Superior temporal gyrus (tissue), 1 donor: ENCODE data around the gene PYROXD2.
A peak's percentile ranks its signal among the peaks of the same experiment; 100 is the strongest.

Source experiments
- DNase-seq: peaks from one replicate; pipeline ENCODE4 v3.0.0-alpha.2; 2016; ENCODE audit errors: extremely low spot score

The PYROXD2 gene

DNA sequence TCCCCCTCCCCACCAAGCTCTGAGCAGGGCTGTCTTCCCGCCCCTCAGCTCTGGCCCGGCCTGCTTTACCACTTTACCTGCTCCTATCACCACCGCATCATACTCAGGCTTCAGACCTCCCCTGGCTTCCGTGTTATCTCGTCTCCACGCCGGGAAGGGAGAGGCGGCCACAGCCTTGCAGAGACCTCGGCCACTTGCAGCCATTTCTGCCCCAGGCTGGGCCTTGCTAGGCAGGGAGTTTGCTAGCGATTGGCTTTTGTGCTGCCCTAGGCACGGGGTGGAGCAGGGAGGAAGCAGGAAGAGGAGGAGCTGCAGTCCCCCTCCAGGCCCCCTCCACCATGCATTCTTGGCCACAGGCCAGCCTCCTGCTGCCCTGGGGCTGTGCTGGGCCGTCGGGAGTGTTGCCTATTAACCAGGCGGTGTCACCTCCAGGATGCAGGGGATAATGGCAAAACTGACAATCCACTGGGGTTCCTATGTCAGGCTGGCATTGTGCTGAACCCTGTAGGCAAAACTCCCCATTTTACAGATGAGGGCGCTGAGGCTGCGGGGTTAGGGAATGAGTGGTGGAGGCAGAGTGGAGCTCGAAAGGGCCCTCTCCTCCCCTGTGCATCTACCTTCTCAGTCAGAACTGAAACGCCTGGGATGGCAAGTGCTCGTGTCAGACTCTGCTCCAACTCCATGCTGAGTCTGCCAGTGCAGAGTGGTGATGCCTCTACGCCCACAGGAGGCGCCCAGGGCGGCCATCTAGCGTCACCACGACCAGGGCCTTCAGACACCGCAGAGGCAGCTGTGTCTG, at the start of gene PYROXD2:
Gene PYROXD2, minus strand, starts transcription at position 251 of the 799 bp plus-strand sequence. Its CDS starts 47 bp downstream, at position 204.
- peak; percentile 78 for DNase-seq

GRCh38 chr10:98463976-98464754, 49.2 kb upstream of the PYROXD2 start:
- DNase-seq, result no peak

GRCh38 chr10:98463016-98463415, 48.0 kb upstream of the PYROXD2 start:
- DNase-seq, result no peak

DNA sequence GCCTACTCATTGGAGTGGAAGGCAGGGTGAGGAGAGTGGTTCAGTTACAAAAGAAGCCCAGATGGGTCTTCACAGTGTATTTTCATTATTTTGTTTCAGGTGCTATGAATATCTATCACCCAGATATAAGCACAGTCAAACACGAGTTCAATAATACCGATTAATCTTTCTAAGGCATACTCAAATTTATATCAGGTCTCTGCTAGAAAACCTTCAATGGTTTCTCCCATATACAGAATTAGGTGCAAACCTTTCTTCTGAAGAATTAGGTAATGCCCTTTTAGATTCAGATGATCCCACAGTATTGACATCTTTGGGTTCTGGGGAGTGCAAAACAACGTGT, 46.5 kb upstream of the PYROXD2 start:
- no peak for DNase-seq

DNA sequence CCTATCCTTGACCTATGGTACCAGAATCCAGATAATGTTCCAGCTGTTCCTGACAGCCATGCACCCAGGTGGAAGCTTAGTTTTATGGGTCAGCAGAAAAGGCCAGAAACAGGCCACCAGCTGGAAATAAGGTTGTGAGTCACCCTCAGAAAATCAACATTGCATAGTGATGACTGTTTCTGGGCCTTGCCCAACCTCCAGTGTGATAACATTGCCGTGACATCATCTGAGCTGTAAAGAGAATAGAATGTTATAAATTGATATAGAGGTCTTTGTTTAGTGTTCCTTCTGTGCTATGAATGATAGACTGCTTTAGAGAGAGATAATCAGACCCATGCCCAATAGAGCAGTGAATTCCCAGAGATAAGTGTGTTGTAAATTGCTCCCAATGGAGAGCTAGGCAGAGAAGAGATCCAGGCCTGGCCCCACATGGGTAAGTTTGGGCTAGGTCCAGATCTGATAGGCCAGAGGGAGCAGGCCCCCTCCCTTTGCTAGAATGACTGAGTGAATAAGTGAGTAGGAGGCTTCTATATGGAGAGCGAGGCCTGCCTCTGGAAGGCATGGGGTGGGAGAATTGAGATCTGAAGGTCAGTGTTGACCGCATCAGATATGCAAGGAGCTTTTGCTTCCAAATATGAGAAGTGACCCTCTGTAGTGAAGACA, 46.0 kb upstream of the PYROXD2 start:
- DNase-seq, result no peak

DNA sequence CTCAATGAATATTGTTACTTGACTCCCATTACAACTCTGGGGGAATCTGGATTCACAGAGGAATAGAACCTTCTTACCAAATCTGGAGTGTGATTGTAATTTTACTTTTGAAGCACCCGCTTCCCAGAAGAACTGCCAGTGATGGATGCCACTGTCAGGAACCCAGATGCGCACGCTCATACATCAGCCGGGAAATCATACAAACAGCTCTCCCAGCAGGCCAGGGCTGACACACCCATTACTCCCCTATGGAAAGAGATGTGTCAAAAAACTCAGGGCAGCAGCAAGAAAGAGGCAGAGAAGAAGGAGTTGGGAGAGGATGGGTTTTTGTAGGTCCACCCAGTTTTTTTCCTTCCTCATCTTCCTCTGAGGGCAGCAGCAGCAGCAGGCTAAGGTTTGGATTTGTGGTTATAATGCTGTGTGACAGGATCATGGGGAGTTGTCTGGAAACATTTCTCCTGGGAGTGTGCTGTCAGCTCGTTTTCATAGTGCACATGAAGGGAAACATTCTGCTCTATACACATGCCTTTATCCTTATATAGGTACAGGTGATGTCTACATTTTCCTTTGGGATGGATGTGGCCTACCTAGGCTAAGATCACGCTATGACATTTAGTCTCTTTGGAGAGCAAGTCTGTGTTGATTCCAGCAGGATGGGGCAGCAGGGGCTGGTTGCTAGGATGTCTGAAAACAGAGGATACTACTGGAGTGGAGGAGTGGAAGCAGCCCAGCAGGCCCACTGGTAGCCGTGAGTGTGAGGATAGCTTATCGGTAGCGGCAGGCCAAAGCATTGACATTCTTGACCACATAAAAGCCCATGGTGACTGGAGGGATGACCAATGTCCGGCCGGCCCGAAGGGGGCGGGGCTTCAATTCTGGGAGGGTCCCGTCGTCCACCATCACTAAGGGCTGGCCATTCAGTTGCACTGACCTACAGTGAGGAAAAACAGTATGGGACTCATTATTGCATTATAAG, 44.1 kb upstream of the PYROXD2 start:
- no peak for DNase-seq

GRCh38 chr10:98457721-98458120, 42.7 kb upstream of the PYROXD2 start:
- DNase-seq, result no peak

DNA sequence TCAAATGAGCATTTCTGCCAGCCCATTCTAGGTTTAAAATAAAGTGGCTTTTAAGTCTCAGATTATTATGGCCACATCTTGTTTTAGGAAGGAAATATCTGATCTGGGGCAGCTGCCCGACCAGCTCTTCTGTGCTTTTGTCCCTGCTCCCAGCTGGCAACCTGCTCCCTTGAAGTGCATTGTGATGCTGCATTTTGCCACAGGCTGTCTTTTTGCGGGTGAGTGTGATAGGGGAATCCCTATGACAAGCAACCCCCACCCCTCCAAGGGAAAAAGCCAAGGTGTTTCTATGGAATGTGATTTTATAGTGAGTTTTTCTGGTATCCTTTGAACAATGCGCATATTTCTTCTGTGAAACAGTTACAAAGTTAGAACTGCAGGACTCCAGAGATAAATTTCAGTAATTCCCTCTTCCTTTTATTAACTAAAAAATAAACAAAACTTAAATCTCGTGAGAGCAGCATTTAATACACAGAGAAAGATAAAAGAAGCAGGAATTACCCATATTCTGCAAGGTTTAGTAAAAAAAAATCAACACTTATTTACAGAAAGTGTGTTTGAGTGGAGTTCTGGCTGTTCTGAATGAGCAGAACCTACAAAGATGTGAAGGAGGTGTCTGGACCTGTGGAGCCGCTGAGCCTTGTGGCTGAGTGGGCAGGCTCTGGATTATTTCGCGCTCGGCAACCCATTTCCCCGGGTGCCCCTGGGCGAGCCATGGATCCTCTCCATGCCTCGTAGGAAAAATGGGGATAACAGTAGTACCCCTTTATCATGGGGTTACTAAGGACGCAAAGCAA, 41.9 kb upstream of the PYROXD2 start:
- no peak for DNase-seq

- DNase-seq, result no peak
Measured at GRCh38 chr10:98456043-98456570, 41.1 kb upstream of the PYROXD2 start.

DNA sequence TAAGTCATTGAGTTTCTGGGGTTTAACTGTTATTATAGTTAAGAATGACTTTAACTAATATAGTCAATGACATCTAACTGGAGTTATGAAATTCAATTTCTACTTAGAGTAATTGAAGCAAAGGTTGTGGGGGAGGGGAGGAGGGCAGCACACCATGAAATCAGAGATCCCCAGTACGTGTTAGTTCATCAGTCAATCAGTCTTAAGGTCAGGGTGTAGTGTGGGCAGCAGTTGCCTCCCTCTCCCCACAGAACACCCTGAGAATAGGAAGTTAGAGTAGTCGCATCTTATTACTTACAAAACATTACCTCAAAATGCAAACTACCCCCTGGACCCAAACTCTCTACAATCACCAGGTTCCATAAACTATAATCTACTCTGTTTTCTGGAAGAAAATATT, 38.7 kb upstream of the PYROXD2 start:
- no peak for DNase-seq

DNA sequence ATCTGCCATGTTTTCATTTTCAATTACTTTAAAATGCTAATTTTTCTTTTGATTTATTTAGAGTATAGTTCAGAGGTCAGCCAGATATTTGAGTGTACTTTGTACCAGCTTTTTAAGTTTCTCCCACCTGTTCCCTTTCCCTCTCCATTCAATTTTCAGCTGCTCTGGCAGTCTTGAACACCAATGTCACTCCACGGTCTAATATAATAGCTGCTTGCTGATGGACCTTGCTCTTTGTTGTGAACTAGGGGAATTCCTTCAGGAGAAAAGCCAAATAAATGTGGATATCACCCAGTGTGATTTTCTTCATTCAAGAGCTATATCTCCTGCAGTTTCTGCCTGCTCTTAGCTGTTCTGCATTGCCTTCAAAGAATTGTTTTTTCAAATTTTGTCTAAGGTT, 35.6 kb upstream of the PYROXD2 start:
- DNase-seq, result no peak

DNA sequence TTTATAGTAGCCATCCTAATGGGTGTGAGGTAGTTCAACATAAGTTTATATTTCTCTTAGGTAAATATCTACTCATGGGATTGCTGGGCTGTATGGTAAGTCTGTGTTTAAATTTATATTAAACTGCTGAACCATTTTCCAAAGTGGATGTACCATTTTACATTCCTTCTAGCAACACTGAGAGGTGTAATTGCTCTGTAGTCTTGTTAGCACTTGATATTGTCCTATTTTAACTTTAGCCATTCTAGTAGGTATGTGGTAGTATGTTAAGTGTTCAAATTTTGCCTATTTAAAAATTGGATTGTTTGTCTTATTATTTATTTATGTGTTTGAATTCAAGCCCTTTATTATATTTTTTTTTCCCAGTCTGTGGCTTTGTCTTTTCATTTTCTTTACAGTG, 34.3 kb upstream of the PYROXD2 start:
- no peak for DNase-seq

DNA sequence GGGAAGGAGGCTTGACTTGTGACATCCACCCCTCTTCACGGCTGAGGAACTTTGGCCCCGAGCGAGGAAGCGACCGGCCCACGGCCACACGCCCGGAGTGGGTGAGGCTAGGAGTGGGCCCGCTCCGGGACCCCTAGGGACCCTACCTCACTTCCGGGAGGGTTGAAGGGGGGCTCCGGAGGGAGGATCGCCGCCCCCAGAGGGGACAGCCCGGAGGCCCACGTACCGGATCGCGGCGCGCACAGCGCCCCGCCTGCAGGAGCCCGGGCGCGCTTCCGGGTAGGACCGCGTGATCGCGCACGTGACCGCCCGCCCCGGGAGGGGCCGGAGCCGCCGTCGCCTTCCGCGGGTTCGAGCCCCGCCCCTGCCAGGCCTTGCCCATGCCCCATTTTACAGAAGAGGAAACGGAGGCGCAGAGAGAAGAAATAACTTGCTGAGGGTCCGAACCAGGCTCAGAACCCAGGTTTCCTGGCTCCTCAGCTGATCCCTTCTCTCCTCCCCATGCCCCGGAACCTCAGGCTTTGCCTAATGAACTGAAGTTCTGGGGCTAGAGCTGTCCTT, 31.8 kb upstream of the PYROXD2 start, which contains the start of gene HPS1:
Gene HPS1, minus strand, starts transcription at position 275 of the 561 bp plus-strand sequence. CDS start 3,695 bp downstream, outside the sequence.
- peak; percentile 75 for DNase-seq

DNA sequence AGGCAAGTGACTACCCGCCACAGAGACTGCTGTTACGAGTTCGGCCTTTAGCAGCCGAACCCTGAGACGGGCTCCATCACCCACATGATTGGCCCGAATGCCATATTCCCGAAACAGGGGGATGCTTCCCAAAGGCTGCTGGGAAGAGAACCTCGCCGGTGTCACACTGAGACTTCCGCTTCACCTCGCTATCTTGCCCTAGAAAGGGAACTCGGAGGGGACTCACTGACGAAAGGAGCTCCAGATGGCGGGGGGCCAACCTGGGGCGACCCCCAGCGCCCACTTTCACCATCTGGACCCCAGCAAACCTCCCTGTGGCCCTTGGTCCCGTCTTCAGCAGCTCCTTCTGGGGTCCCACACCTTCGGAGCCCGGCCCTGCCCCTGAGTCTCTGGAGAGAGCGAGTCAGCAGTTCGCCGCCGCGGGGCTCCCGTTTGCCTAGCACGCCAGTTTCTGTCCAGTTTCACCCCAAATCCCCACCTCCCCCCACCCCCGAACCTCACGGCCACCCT, 31.2 kb upstream of the PYROXD2 start:
- DNase-seq, result no peak

DNA sequence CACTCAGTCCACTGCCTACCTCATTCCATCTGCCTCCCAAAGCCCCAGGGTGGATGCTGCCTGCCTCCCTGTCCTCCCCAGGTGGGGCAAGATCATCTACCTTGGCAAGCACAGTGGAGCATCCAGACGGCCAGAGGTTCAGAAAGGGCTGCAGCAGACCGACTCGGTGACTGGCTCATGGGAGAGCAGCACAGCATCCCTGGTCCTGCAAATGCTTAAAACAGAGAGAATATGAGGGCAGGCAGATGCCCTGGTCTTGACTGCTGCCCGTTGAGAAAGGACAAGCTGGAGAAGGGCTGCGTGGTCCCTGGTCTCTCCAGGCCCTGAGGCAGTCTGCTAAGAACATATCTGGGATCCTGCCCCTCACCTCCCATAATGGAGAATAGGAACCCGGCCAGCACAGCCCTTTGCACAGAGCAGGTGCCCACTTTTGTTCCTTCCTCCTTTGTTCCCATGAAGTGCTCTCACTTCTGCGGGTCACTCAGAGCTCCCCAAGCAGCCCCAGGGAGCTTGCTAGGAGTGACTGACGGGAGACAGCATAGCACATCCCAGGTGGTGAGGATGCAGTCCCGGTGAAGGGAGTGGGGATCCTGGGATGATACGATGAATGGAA, 30.3 kb upstream of the PYROXD2 start:
- DNase-seq, result no peak

GRCh38 chr10:98444314-98445006, 29.5 kb upstream of the PYROXD2 start:
- DNase-seq, result no peak

- DNase-seq, result no peak
Measured at GRCh38 chr10:98438715-98439114, 23.7 kb upstream of the PYROXD2 start.

DNA sequence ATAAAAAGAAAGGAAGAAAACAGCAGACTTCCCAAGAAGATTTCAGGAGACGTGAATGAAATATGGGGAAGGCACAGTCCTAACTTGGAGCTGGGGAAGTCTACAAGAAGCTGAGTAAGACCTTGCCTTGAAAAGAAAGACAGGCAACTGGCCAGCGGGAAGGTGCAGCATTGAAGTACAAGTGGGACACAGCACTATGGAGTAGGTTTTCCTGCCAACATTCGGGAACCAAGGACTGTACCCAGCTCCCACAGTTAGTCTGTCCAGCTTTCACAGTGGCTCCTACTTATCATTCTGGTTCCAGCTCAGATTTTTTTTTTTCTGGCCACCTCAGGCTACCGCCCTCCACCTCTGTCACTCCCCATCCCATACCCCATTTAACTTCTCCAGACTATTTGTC, 21.7 kb upstream of the PYROXD2 start:
- no peak for DNase-seq

DNA sequence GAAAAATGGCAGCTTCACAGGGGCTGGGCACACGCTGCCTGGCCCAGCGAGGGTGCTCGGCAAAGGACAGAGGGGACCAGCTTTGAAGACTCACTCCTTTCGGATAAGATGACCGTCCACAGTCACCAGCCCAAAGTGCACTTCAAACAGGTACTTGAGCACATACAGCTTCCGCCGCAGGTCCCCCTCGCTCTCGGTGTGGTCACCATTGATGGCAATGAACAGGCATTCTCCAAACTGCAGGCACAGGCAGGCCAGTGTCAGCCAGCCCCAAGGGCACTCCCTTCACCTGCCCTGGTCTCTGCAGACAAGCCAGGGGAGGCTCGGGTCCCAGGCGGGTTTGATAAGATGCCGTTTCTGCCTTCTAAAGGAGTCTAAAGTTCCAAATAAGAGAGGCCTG, 20.2 kb upstream of the PYROXD2 start:
- DNase-seq, result no peak
